HepG2 (cell line): ENCODE results near the gene BAG3. TPM values are rescaled to one million over a fixed set of nuclear protein-coding genes. Genes with fewer than 3 reads are reported as not detected.

ENCODE experiments used
- ATAC-seq: fragments of 200-7000 bp; cut with Tn5 transposase; 3 replicates; pipeline ENCODE4 v1.9.1; 2020; ENCODE audit warnings: mild to moderate bottlenecking, moderate library complexity
- BruUV-seq: library from RNA; stranded (reverse); fragments of 400-500 nt; replicated peaks from 2 replicates; lab custom pipeline; 2021; lab: Mats Ljungman, UMichigan
- CTCF ChIA-PET: fragments of 300-600 bp; formaldehyde crosslinking; extraction: SDS; loops from one replicate; lab custom pipeline; 2021; ENCODE audit warnings: low total read pairs, inconsistent platforms, low intra/inter-chr PET ratio; lab: Yijun Ruan, JAX
- POLR2A ChIA-PET: fragments of 350-600 bp; sonication (Branson Sonifier 250); formaldehyde crosslinking; loops from one replicate; lab custom pipeline; 2020; ENCODE audit warnings: antibody characterized with exemption, inconsistent platforms; lab: Yijun Ruan, JAX
- DNase-seq: peaks from one replicate; pipeline ENCODE4 v3.0.0-alpha.2; 2015; ENCODE audit warnings: low spot score
- FAIRE-seq: peaks from 3 replicates; lab custom pipeline; 2011; peaks lifted over from hg19 to GRCh38; lab: Jason Lieb, UNC
- H2AFZ ChIP-seq: one replicate; pipeline ENCODE4 v1.6.1; 2011; ENCODE audit warnings: low read length, inconsistent platforms
- H3K27ac ChIP-seq: fragments of 300-600 bp; 3 replicates; pipeline ENCODE4 v1.8.0; 2011; ENCODE audit warnings: mixed run types, mild to moderate bottlenecking, mixed read lengths, low read length, inconsistent platforms; ENCODE audit not compliant: insufficient read depth; ENCODE audit errors: extremely low read length
- H3K27me3 ChIP-seq, 2 experiments: fragments of 200-600 bp in 1 of 2; 2 replicates in 1 of 2; 3 replicates in 1 of 2; pipeline versions ENCODE4 v1.6.0 to v1.8.0; 2011; ENCODE audit warnings: low read length in 2 of 2, mild to moderate bottlenecking in 2 of 2, moderate library complexity in 2 of 2, inconsistent platforms in 1 of 2; ENCODE audit not compliant: insufficient read depth in 2 of 2, control insufficient read depth in 1 of 2
- H3K36me3 ChIP-seq, 2 experiments: fragments of 200-600 bp in 1 of 2; replicated peaks in 1 of 2; 2 replicates in 1 of 2; 3 replicates in 1 of 2; pipeline versions ENCODE4 v1.5.1 to v1.8.0; 2011; ENCODE audit warnings: low read length in 2 of 2, inconsistent platforms in 1 of 2; ENCODE audit not compliant: insufficient read depth in 2 of 2, control insufficient read depth in 1 of 2
- H3K4me1 ChIP-seq: 2 replicates; pipeline ENCODE4 v1.5.1; 2012; ENCODE audit warnings: low read length, inconsistent platforms; ENCODE audit not compliant: insufficient read depth
- H3K4me2 ChIP-seq: 2 replicates; pipeline ENCODE4 v1.6.0; 2011; ENCODE audit warnings: low read depth, low read length, inconsistent platforms
- H3K4me3 ChIP-seq, 3 experiments: fragments of 200-600 bp in 1 of 3; sonication (generic), shearing (Covaris generic) in 1 of 3; replicated peaks in 1 of 3; 2 replicates each; pipeline ENCODE4 v1.5.1; 2011 to 2016; ENCODE audit warnings: low read length in 3 of 3, inconsistent platforms in 2 of 3, low read depth in 2 of 3, mild to moderate bottlenecking in 2 of 3, control low read depth in 1 of 3, mixed read lengths in 1 of 3; ENCODE audit not compliant: insufficient read depth in 1 of 3
- H3K79me2 ChIP-seq: one replicate; pipeline ENCODE4 v1.6.1; 2011; ENCODE audit warnings: low read length, inconsistent platforms; ENCODE audit not compliant: insufficient read depth
- H3K9ac ChIP-seq: 2 replicates; pipeline ENCODE4 v1.6.0; 2011; ENCODE audit warnings: mild to moderate bottlenecking, low read depth, low read length, inconsistent platforms; ENCODE audit not compliant: insufficient read depth
- H3K9me3 ChIP-seq: 2 replicates; pipeline ENCODE4 v1.5.1; 2012; ENCODE audit warnings: mild to moderate bottlenecking, low read length
- H4K20me1 ChIP-seq: 2 replicates; pipeline ENCODE4 v1.6.0; 2011; ENCODE audit warnings: inconsistent platforms, mild to moderate bottlenecking, low read length, moderate library complexity; ENCODE audit not compliant: insufficient read depth
- CEBPG ChIP-seq: IDR thresholded peaks from 2 replicates; pipeline ENCODE4 v1.6.1; 2016
- HNF4A ChIP-seq: sonication (generic); formaldehyde crosslinking; IDR thresholded peaks from 2 replicates; pipeline ENCODE4 v1.4.0; 2020; ENCODE audit warnings: missing genetic modification reagents
- LCORL ChIP-seq, 2 experiments: fragments of 450-650 bp in 1 of 2; sonication (generic) in 1 of 2; formaldehyde crosslinking in 1 of 2; IDR thresholded peaks; 2 replicates each; pipeline versions ENCODE4 v1.5.0 to v1.6.1; 2017 to 2020; ENCODE audit warnings: antibody characterized with exemption in 1 of 2, missing genetic modification reagents in 1 of 2
- NCOR1 ChIP-seq: fragments of 200-600 bp; sonication (generic); IDR thresholded peaks from 2 replicates; pipeline ENCODE4 v1.7.0; 2017; ENCODE audit warnings: antibody characterized with exemption, low read length, borderline replicate concordance
- NR1H2 ChIP-seq: sonication (generic); formaldehyde crosslinking; IDR thresholded peaks from 2 replicates; pipeline ENCODE4 v1.8.1; 2022; ENCODE audit warnings: low read depth, missing genetic modification reagents, borderline replicate concordance
- REL ChIP-seq: sonication (generic); formaldehyde crosslinking; conservative IDR thresholded peaks from 2 replicates; pipeline ENCODE4 v1.8.0; 2022; ENCODE audit warnings: mild to moderate bottlenecking, missing genetic modification reagents, moderate library complexity
- SYNCRIP ChIP-seq: fragments of 200-400 bp; formaldehyde crosslinking; IDR thresholded peaks from 2 replicates; pipeline ENCODE4 v1.6.1; 2018; ENCODE audit warnings: mild to moderate bottlenecking, low read depth, low read length; ENCODE audit not compliant: insufficient read depth
- THRA ChIP-seq: sonication (generic); formaldehyde crosslinking; IDR thresholded peaks from 2 replicates; pipeline ENCODE4 v1.4.0; 2020; ENCODE audit warnings: missing genetic modification reagents, borderline replicate concordance
- ZBTB7A ChIP-seq: sonication (generic); formaldehyde crosslinking; IDR thresholded peaks from 2 replicates; pipeline ENCODE4 v1.8.0; 2022; ENCODE audit warnings: mild to moderate bottlenecking, missing genetic modification reagents
- ZNF292 ChIP-seq: sonication (generic); formaldehyde crosslinking; IDR thresholded peaks from 2 replicates; pipeline ENCODE4 v1.8.1; 2022; ENCODE audit warnings: mild to moderate bottlenecking, low read depth, missing genetic modification reagents, borderline replicate concordance
- ZNF674 ChIP-seq: sonication (generic); formaldehyde crosslinking; IDR thresholded peaks from 2 replicates; pipeline ENCODE4 v1.5.0; 2020; ENCODE audit warnings: low read depth, mild to moderate bottlenecking, missing genetic modification reagents
- ZNF7 ChIP-seq: IDR thresholded peaks from 2 replicates; pipeline ENCODE4 v1.6.1; 2016; ENCODE audit warnings: missing biosample characterization, missing genetic modification reagents
- ZNF749 ChIP-seq: sonication (generic); formaldehyde crosslinking; IDR thresholded peaks from 2 replicates; pipeline ENCODE4 v1.8.0; 2022; ENCODE audit warnings: mild to moderate bottlenecking, missing genetic modification reagents, moderate library complexity, borderline replicate concordance
- WGBS: methylation state at CpG from one replicate; pipeline ENCODE4 v1.1.6; 2017; ENCODE audit warnings: low lambda C conversion rate; 5-methylcytosine and 5-hydroxymethylcytosine counted together
- in situ Hi-C: cut with HindIII; loops from 2 replicates; pipeline ENCODE4 v1.10.0; 2017; ENCODE audit warnings: low pct_unique_long_range_greater_than_20kb; ENCODE audit not compliant: extremely low pct_ligation_motif_present
- intact Hi-C: fragments of 100-400 bp; cut with micrococcal nuclease; formaldehyde crosslinking; loops from one replicate; pipeline ENCODE4 v1.10.0; 2022; ENCODE audit not compliant: unreplicated experiment
- polyA plus RNA-seq, 8 experiments: library from polyadenylated mRNA; depleted of rRNA in 3 of 8; stranded (reverse) in 7 of 8; unstranded in 1 of 8; fragments of >200 nt; fragmentation: Illumina TruSeq in 4 of 8; extraction: Trizol in 4 of 8; gene quantifications; 2 replicates each; pipeline versions ENCODE4 v1.2.1 to v1.2.3, GENCODE V29; 2011 to 2016; ENCODE audit warnings: low read depth in 4 of 8, missing spikeins in 1 of 8, mixed read lengths in 1 of 8; ENCODE audit not compliant: insufficient read depth in 1 of 8
- total RNA-seq, 5 experiments: library from RNA; depleted of rRNA; stranded (reverse); fragments of >200 nt; fragmentation: Illumina TruSeq; extraction: Trizol; gene quantifications; 2 replicates each; pipeline ENCODE4 v1.2.3, GENCODE V29; 2016; ENCODE audit warnings: low read depth in 1 of 5
- TF ChIP-seq, protein P1 (sequence below): sonication (generic); formaldehyde crosslinking; IDR thresholded peaks from 2 replicates; pipeline ENCODE4 v1.5.0; 2020; ENCODE audit warnings: missing genetic modification reagents
- TF ChIP-seq, protein P2 (sequence below): sonication (generic); formaldehyde crosslinking; conservative IDR thresholded peaks from 2 replicates; pipeline ENCODE4 v1.4.0; 2020; ENCODE audit warnings: mild to moderate bottlenecking, missing genetic modification reagents, moderate library complexity

BAG3 gene
- total and polyA plus RNA-seq, 2 of the 13 experiments (the other 11 are each of a cell fraction or from before 2014, with no cell fraction given): 2.9 to 6.7 TPM

DNA sequence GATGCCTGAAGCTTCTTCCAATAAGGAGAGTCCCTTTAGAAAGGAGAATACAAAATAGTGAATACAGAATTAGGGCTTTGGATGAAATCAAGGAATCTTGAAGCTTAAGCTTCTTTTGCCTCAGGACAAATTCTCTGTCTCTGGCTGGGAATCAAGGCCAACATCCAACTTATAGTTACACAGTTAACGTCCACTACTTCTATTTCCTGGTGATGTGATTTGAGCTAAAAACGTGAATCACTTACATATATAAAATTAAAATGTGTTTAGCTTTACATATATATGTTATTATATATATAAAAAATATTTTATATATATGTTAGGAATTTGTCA is 63.3 kb downstream of the BAG3 start (continued):
- no peak for TF ChIP-seq SYNCRIP
- TF ChIP-seq ZNF749 (CRISPR knock-in tag): no peak
- TF ChIP-seq NR1H2 (CRISPR knock-in tag): no peak
- TF ChIP-seq REL (CRISPR knock-in tag): no peak
- TF ChIP-seq, protein P1, sequence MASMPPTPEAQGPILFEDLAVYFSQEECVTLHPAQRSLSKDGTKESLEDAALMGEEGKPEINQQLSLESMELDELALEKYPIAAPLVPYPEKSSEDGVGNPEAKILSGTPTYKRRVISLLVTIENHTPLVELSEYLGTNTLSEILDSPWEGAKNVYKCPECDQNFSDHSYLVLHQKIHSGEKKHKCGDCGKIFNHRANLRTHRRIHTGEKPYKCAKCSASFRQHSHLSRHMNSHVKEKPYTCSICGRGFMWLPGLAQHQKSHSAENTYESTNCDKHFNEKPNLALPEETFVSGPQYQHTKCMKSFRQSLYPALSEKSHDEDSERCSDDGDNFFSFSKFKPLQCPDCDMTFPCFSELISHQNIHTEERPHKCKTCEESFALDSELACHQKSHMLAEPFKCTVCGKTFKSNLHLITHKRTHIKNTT (CRISPR knock-in tag): no peak

DNA sequence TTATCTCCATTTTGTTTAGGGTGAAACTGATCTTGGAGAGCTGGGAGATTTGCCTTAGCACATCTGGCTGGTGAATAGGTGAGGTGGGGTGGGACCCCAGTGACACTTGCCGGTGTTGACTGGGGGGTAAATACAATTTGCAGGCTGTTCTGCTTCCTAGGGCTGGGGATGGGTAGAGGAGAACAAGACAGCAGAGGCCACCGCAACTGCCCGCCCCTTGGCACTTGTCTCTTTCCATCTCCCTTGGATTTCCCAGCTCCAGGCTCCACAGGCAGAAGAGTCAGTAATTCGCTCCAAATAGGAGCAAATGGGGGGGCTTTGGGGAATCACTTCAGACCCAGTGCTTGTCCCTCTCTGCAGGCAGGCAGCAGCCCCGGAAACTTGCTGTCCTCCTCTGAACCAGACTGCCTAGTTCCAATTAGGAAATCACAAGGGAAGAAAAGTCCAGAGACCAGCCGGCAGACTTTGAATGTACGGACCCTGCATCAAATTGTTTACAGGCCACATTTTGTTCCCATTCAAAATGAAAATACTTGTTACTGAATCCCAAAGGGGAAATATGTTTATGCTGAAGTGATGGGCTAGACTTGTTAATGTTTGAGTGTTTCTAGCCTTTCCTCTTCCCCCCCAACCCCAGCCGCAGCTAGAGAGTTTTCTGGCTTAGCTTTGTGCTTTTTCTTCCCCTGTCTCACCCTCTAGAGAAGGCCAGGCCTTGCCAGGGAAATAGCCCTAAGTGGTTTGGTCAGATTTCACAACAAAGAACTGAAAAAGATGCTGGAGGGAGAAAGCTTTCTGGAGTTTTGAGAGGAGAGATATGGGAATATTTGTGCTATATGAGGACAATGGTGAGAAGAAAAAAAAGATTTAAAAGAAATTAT is 64.7 kb downstream of the BAG3 start:
- H3K27ac ChIP-seq: peak overlapping the region; percentile 71
- TF ChIP-seq NCOR1 (0 out of 2 replicates have a peak, but pooled peaks have one; percentile 51), ZBTB7A (CRISPR knock-in tag) (no peak), HNF4A (CRISPR knock-in tag) (peak; percentile 64), ZNF7 (CRISPR knock-in tag) (no peak), ZNF674 (CRISPR knock-in tag) (no peak), CEBPG (CRISPR knock-in tag) (peak; percentile 19; the same call in 1 of the 2 replicates), THRA (CRISPR knock-in tag) (peak; percentile 17; the same call in 1 of the 2 replicates), LCORL (IDR thresholded peaks at IDR 0.05) (no peak), LCORL (CRISPR knock-in tag; IDR thresholded peaks at IDR 0.05) (peak; percentile 52; the same call in 1 of the 2 replicates), ZNF292 (peak; percentile 49; the same call in 1 of the 2 replicates)
- TF ChIP-seq, protein P2, sequence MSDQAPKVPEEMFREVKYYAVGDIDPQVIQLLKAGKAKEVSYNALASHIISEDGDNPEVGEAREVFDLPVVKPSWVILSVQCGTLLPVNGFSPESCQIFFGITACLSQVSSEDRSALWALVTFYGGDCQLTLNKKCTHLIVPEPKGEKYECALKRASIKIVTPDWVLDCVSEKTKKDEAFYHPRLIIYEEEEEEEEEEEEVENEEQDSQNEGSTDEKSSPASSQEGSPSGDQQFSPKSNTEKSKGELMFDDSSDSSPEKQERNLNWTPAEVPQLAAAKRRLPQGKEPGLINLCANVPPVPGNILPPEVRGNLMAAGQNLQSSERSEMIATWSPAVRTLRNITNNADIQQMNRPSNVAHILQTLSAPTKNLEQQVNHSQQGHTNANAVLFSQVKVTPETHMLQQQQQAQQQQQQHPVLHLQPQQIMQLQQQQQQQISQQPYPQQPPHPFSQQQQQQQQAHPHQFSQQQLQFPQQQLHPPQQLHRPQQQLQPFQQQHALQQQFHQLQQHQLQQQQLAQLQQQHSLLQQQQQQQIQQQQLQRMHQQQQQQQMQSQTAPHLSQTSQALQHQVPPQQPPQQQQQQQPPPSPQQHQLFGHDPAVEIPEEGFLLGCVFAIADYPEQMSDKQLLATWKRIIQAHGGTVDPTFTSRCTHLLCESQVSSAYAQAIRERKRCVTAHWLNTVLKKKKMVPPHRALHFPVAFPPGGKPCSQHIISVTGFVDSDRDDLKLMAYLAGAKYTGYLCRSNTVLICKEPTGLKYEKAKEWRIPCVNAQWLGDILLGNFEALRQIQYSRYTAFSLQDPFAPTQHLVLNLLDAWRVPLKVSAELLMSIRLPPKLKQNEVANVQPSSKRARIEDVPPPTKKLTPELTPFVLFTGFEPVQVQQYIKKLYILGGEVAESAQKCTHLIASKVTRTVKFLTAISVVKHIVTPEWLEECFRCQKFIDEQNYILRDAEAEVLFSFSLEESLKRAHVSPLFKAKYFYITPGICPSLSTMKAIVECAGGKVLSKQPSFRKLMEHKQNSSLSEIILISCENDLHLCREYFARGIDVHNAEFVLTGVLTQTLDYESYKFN (CRISPR knock-in tag): peak; percentile 62

More for the DNA sequence above, 64.7 kb downstream of the BAG3 start:
- 13% methylated on average over 7 of the region's 8 CpGs for WGBS
- no TSS peak for BruUV-seq
- no peaks in the 10 kb centered on the region for H4K20me1 ChIP-seq
- peaks cover 25% of the 10 kb centered on the region for H3K4me1 ChIP-seq
- H3K4me3 ChIP-seq: peak overlapping the region; percentile 4 to 49 (median 48); a peak in 4 of 6 replicates
- H3K79me2 ChIP-seq: no peaks in the 10 kb centered on the region
- H3K36me3 ChIP-seq: no peaks in the 10 kb centered on the region
- H2AFZ ChIP-seq: peak overlapping the region; percentile 57
- DNase-seq: peak; percentile 38
- peak overlapping the region; percentile 56 for H3K9ac ChIP-seq
- POLR2A ChIA-PET: interaction anchor here (0.6 to 2.1 kb wide), 3 partner anchors 9 to 29 kb away, joined by 3 to 14 read pairs (median 3); partner anchors contain the start of gene INPP5F
- in situ Hi-C loops (no loop called here), intact Hi-C loops (no loop called here)
- H3K27me3 ChIP-seq: no peaks in the 10 kb centered on the region
- peak overlapping the region; percentile 77 for H3K4me2 ChIP-seq
- peak; percentile 60 for FAIRE-seq
- H3K9me3 ChIP-seq: no peaks in the 10 kb centered on the region
- ATAC-seq: peak; percentile 89
- CTCF ChIA-PET: no interaction called here
